ENCODE data around the gene PKN3. TPM values are rescaled to one million over a fixed set of nuclear protein-coding genes. Genes with fewer than 3 reads are reported as not detected.
A peak's percentile ranks its signal among the peaks of the same experiment; 100 is the strongest.

PKN3 gene
- total and polyA plus RNA-seq, 9 of the 15 experiments (the other 6 are each of a cell fraction or from before 2014, with no cell fraction given), result 0.82 to 49.2 (median 19.7) TPM

DNA sequence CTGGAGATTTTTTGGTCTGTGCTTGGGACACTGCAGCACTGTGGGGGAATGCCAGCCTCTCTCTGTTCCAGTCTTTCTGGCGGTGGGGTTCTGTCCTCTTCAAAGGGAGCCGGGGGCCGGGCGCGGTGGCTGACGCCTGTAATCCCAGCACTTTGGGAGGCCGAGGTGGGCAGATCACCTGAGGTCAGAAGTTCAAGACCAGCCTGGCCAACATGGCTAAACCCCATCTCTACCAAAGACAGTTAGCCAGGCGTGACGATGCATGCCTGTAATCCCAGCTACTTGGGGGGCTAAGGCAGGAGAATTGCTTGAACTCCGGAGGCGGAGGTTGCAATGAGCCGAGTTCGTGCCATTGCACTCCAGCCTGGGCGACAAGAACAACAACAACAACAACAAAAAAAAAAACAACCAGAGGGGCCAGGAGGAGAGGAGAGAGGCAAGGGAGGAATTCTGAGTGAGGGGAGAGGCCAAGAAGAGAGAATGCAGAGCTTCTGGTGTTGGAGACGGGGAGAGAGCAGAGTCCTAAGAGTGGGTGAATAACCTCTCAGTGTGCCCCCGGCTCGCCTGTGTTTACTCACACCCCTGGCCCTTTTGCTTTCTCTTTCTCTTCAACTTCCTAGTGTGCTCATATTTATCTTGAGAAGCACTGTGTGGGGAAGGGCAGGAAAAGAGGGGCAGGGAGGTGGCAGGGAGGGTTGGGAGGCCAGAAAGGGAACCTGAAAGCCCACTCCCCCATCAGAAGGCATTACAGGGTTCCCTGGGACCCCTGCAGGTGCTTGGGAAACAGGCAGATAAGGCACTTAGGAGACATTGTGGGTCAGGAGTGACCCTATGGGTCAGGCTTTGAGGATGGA is 16.4 kb upstream of the PKN3 start (continued):
- TF ChIP-seq CC2D1A (IDR thresholded peaks at IDR 0.05) (no peak), FOXK2 (conservative IDR thresholded peaks at IDR 0.05 in 1 of 2, IDR thresholded peaks at IDR 0.05 in 1 of 2; ENCODE audit: low read depth in 2 of 2) (peak; percentile 69 to 79; a peak in 3 of 4 replicates), ZNF584 (CRISPR knock-in tag; IDR thresholded peaks at IDR 0.05; ENCODE audit: low read depth) (0 out of 2 replicates have a peak, but pooled peaks have one; percentile 27), SMARCB1 (IDR thresholded peaks at IDR 0.05; ENCODE audit: insufficient read length, low read depth) (no peak), FOXA3 (CRISPR knock-in tag; conservative IDR thresholded peaks at IDR 0.05 in 1 of 2, IDR thresholded peaks at IDR 0.05 in 1 of 2) (peak in 1 of 2 experiments; percentile 53; a peak in 1 of 4 replicates), FOS (IDR thresholded peaks at IDR 0.05; ENCODE audit: extremely low read depth, insufficient read length) (no peak), ETV1 (tag; conservative IDR thresholded peaks at IDR 0.05; ENCODE audit: low read depth) (peak; percentile 55), ZNF644 (tag; IDR thresholded peaks at IDR 0.05; ENCODE audit: low read depth) (0 out of 2 replicates have a peak, but pooled peaks have one; percentile 38), ZBTB7A (IDR thresholded peaks at IDR 0.05; ENCODE audit: borderline replicate concordance, control insufficient read depth, low read depth, low read length) (peak; percentile 39; the same call in 1 of the 2 replicates), ZNF41 (CRISPR knock-in tag; conservative IDR thresholded peaks at IDR 0.05) (no peak), FOXP1 (CRISPR knock-in tag; IDR thresholded peaks at IDR 0.05) (no peak), PTRF (tag; IDR thresholded peaks at IDR 0.05) (peak; percentile 63; the same call in 1 of the 2 replicates), ELF4 (CRISPR knock-in tag; IDR thresholded peaks at IDR 0.05) (0 out of 2 replicates have a peak, but pooled peaks have one; percentile 25), EWSR1 (IDR thresholded peaks at IDR 0.05; ENCODE audit: borderline replicate concordance, low read depth, partially characterized antibody) (no peak), MEF2D (tag; conservative IDR thresholded peaks at IDR 0.05; ENCODE audit: low read depth) (0 out of 2 replicates have a peak, but pooled peaks have one; percentile 35)
- TF ChIP-seq, protein P1, sequence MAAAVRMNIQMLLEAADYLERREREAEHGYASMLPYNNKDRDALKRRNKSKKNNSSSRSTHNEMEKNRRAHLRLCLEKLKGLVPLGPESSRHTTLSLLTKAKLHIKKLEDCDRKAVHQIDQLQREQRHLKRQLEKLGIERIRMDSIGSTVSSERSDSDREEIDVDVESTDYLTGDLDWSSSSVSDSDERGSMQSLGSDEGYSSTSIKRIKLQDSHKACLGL (CRISPR knock-in tag; IDR thresholded peaks at IDR 0.05; ENCODE audit: borderline replicate concordance, poor library complexity, severe bottlenecking), result no peak
- TF ChIP-seq, protein P2, sequence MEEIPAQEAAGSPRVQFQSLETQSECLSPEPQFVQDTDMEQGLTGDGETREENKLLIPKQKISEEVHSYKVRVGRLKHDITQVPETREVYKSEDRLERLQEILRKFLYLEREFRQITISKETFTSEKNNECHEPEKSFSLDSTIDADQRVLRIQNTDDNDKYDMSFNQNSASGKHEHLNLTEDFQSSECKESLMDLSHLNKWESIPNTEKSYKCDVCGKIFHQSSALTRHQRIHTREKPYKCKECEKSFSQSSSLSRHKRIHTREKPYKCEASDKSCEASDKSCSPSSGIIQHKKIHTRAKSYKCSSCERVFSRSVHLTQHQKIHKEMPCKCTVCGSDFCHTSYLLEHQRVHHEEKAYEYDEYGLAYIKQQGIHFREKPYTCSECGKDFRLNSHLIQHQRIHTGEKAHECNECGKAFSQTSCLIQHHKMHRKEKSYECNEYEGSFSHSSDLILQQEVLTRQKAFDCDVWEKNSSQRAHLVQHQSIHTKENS (CRISPR knock-in tag; IDR thresholded peaks at IDR 0.05), result no peak
- TF ChIP-seq, protein P3, sequence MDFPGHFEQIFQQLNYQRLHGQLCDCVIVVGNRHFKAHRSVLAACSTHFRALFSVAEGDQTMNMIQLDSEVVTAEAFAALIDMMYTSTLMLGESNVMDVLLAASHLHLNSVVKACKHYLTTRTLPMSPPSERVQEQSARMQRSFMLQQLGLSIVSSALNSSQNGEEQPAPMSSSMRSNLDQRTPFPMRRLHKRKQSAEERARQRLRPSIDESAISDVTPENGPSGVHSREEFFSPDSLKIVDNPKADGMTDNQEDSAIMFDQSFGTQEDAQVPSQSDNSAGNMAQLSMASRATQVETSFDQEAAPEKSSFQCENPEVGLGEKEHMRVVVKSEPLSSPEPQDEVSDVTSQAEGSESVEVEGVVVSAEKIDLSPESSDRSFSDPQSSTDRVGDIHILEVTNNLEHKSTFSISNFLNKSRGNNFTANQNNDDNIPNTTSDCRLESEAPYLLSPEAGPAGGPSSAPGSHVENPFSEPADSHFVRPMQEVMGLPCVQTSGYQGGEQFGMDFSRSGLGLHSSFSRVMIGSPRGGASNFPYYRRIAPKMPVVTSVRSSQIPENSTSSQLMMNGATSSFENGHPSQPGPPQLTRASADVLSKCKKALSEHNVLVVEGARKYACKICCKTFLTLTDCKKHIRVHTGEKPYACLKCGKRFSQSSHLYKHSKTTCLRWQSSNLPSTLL (IDR thresholded peaks at IDR 0.05), result no peak

All from K562 (cell line).